HG03103 (cell line): ENCODE results near the gene SLC25A31.

Experiments used
- ATAC-seq: cut with Tn5 transposase; IDR thresholded peaks from one replicate; pipeline ENCODE4 v1.9.1; 2021; ENCODE audit warnings: low read depth; ENCODE audit not compliant: unreplicated experiment

SLC25A31 gene

GRCh38 chr4:127776620-127777019 is 46.4 kb downstream of the SLC25A31 start:
- ATAC-seq: no peak

DNA sequence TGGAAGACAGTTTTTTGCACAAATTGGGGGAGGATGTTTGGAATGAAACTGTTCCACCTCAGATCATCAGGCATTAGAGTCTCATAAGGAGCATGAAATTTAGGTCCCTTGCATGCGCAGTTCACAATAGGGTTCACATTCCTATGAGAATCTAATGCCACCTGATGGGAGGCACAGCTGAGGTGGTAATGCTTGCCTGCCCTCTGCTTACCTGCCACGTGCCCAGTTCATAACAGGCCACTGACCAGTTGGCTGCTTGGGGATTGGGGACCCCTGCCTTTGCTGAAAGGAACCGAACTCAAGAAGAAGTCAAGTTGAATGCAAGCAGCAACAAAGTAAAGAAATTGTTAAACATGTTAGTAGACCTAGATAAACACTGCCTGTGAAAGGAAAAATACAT is 47.3 kb downstream of the SLC25A31 start:
- no peak for ATAC-seq

DNA sequence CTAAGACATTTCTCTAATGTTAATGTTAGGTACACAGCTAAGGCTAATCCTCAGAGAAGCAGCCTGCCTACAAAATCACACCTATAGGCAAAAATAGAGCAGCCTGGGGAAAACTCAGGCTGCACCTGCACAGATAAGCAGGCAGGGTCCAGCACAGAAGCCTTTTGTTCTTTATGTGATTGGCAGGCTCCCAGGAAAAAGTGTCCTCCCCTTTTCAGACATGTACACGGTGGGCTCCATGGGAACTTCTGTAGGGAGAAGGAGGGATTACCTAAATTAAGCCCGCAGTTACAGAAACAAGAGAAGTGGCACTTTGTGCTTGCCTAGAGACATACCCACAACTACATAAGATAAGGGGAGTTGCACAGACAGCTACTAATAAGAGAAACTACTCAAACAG is 47.9 kb downstream of the SLC25A31 start:
- ATAC-seq: no peak

DNA sequence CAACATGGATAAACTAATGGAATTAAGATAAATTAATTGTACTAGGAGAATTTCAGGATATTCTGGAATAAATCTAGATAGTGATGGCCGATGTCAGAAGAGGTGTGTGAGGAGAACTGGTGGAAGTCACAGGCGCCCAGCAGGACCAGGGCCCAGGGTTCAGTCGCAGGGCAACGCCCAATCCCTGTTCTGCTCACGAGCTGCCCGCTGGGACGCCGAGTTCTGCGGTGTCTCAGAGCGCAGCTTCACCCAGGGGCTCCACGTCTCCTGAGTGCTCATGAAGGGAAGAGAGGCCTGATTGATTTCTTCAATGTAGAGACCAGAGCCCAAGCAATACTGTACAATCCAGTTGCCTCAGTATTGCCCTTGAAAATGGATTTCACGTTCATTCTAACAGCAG is 50.4 kb downstream of the SLC25A31 start:
- ATAC-seq: no peak

DNA sequence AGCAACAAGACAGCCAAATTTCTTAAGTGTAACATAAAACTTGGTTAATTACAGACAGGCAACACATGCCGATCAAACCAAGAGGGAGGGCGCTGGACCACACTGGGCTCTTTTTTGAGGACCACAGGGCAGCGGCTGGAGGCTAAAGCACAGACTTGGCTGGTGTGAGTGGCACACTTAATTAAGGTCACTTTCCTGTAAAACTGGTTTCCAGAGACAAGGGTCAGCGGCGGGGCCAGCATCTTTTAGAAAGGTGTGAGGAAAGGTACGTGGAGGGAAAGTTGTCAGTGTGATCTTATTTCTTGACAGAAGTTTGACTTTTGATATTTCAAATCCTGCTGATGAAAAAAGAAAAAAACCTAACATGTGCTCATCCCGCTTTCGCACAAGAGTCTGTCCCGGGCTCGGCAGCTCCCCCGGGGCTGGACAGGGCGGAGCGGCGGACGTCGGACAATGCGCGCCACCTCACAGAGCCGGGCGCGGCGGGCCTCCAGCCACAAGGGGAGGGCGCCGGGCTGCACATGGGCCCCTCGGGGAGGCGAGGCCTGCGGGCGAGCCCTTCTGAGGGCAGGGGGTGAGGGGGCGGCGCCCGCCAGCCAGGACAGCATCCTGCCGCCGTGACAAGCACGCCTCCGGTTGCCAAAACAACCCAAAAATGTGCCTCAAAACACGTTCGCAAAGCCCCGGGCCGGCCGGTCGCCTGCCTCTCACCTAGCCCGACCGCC is 51.3 kb downstream of the SLC25A31 start:
- peak; percentile 28 for ATAC-seq

DNA sequence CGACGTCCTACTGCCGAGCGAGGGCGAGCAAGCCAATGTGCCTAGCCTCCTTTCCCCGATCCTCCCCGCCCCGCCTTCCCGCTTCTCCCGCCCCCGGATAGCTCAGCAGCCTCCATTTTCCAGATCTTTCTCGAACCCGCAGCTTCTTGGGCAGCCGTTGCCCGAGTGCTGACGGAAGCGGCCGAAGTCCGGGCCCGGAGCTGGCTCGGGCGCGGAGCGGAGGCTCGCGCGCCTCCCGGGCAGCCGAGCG is 51.8 kb downstream of the SLC25A31 start:
- ATAC-seq: peak; percentile 68

DNA sequence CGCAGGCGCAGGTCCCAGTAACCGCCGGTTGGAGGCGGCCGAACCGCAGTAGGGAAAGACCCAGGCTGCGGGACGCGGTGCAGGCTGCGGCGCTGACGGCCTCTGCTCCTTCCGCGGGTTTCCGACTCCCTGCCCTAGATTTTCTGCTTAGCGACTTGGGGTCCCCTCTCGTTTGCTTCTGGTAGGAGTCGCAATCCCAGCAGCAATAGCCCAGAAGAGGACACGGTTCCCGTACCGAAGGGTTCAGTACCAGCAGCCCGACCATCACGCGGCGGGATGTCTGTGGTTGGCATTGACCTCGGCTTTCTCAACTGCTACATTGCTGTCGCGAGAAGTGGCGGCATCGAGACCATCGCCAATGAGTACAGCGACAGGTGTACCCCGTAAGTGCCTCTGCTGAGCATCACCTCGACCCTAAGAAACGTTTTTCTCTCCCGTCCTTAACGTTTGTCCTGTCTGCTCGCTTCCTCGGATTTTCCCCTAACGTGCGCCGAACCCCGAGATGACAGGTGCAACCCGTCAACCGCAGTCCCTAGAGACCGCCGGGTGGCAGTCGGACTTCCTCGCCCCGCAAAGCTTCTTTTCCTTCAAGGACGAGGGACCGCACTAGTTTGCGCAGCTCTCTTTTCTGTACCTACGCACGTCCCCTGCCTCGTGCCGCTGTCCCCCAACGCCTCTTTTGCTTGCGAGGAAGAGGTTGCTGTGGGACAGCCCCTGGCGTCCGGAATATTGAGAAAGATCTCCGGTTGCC is 52.2 kb downstream of the SLC25A31 start, which contains the start of gene HSPA4L:
TSS of gene HSPA4L (plus strand) at position 48 of the 751 bp plus-strand sequence. CDS start at position 277, 229 bp downstream.
- peak; percentile 34 for ATAC-seq

DNA sequence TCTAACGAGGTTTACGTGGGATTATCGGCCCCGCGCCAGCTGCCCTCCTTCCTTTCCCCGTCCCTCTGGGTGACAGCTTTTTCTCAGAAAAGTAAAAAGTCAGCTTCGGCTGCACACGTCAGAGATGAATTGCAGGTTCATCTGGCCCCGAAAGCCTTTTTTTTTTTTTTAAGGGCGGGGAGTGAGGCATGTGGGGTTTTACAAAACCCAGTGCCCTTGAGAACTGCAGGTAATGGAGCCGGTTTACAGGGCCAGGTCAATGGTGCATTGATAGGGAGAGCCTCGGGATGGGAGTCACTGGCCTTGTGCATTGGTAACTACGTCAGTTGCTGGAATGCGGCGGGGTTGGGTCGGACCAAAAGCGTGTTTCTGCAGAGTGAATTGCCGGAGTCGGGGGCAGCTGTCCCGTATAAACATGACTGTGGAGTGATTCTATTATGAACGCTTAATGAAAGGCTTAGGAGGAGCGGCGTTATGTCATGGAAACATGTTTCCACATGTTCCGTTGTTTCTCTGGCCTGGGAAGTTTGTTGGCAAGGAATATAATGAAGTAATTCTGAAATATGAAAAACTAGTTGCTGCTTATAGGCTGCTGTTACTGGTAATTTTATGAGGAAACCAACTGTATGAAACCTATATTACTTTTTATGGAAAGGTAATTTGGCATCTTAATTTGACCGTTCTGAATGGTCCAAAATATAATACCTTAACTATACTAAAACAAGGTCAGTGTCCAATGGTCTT is 53.0 kb downstream of the SLC25A31 start:
- peak; percentile 18 for ATAC-seq

DNA sequence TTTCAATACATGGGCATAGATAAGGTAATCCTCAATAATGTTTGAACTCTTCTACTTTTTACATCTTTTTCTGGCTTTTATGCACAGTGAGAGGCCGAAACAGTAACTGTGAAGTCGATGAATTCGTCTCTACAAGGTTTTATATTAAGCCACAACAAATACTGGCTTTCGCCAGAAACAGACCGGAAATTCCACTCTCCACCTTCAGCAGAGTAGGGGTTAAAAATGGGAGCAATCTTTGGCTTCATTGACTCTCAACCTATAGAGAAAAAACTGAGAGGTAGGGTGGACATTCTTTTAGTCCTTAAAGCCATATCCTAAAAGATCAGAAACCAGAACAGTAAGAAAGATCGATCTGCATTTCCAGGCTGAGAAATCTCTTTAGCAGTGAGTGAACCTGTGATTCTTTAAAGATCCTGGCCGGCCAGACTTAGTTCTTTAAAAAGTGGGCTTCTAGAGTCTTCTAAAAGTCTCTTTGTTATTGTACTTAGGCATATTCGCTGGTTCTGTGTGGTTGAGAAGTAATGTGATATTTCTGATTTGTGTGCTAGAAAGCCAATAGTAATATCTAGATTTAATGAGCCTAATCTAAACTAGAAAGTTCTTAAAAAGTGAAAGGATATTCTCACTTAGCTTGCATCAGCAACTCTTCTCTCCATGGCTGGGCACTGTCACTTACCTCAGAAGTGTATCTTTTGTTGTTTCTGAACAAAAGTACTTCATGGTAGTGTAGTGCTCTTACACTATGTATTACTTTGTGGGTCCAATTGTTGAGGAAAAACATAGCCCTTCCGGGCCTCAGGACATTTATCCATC is 54.0 kb downstream of the SLC25A31 start:
- no peak for ATAC-seq

- peak; percentile 51 for ATAC-seq
Observed at GRCh38 chr4:127788517-127788916, 58.3 kb downstream of the SLC25A31 start.

DNA sequence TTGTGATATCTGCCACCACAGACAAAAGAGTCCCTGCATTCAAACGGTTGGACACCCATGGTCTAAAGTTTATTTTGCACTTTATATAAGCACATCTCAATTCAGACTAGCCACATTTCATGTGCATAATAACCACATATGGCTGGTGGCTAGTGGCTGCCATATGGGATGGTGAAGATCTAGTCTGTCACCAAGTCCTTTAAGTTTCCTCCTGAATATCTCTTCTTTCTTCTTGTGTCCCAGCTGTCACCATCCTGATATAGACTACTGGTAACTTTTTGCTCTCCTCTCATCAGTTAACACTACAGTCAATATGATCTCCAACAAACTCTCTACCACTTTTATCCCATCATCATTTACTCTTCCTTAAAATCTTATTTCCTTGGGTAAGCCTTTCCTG is 61.2 kb downstream of the SLC25A31 start:
- ATAC-seq: no peak

GRCh38 chr4:127793528-127793927 is 63.3 kb downstream of the SLC25A31 start:
- no peak for ATAC-seq

DNA sequence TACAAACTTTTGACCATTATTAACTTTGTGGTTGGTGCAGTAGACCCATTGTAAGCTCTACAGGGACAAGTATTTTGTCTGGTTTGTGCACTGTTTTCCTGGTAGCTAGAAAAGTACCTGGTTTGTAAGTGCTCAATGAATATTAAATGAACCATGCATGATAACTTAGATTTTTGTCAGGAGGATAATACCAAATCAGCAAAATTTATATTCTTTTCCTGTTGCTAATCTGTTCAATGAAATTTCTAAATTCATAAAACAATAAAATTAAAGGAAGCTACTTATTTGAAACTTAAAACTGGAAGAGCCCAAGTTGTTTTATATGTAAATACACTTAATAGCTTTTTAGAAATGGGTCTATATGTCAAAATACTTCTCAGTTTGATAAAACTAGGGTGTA is 69.5 kb downstream of the SLC25A31 start:
- no peak for ATAC-seq

DNA sequence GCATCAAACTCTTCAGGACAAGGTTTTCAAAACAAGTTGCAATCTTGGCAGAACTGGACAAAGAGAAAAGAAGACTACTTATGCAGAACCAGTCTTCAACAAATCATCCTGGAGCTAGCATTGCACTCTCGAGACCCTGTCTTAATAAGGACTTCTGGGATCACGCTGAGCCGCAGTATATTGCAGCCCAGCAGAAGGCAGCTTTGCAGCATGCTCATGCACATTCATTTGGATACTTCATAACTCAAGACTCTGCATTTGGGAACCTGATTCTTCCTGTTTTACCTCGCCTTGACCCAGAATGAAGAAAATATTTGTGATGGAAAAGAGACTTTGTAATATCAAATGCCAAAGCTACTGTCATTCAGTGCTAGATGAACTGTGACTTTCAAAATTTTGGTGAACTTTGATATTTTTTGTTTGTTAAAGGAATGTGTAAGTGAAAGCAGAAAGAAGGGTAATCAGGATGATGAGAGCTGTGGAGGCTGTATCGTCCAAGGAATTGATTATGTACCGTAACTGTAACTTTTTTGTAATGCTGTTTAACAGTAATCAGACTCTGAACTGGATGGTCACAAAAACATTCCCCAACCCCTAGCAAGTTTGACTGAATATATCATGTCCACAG is 79.1 kb downstream of the SLC25A31 start:
- no peak for ATAC-seq

DNA sequence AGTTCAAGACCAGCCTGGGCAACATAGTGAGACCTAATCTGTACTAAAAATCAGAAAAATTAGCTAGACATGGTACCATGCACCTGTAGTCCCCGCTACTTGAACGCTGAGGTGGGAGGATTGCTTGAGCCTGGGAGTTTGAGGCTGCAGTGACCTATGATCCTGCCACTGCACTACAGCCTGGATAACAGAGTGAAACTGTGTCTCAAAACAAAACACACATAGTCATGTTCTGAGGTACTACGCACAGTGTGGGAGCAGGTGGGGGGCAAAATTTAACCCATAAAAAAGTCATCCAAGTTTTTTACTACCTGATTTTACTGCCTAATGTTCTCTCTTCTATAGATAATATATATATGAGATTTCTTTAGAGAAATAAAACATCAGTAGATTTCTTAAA is 80.4 kb downstream of the SLC25A31 start:
- ATAC-seq: no peak

- ATAC-seq: no peak
Observed at GRCh38 chr4:127822430-127822829, 92.2 kb downstream of the SLC25A31 start.
